Measurements from ENCODE around the gene SERINC2. TPM values are rescaled to one million over a fixed set of nuclear protein-coding genes. Genes with fewer than 3 reads are reported as not detected.

Gene SERINC2
- total and polyA plus RNA-seq, 2 of the 8 experiments (the other 6 are each of a cell fraction or from before 2014, with no cell fraction given): 31.4 to 60.0 TPM

DNA sequence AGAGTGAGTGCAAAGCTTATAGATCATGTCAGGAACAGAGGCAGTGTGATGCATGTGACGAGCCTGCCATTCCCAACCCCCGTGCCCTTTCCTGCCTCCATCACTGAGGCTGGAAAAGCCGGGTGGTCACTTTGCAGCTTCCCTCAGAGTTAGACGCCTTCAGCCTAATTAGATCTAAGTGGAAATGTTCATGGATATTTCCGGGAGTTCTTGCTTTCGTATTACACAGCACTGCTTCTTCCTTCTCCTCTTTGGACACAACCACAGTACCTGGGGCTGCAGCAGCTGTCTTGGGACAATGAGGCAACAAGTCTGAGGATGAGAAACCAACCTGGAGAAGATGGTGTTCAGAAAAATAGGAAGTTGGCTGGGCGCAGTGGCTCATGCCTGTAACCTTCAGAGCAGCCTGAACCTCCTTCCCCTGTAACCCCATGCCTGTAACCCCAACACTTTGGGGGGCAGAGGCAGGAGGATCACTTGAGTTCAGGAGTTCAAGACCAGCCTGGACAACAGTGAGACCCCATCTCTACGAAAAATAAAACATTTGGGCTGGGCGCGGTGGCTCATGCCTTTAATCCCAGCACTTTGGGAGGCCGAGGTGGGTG is 24.5 kb downstream of the SERINC2 start:
- Histone ChIP-seq H4K91ac (replicated peaks; ENCODE audit: insufficient read length, low read length) (no peak overlapping the region), H2BK12ac (ENCODE audit: low read depth, low read length) (no peak overlapping the region), H3K27me3 (replicated peaks in 1 of 4; ENCODE audit: control insufficient read depth in 3 of 4, extremely low read depth in 1 of 4, insufficient read depth in 3 of 4, low read length in 3 of 4) (no peaks in the 10 kb centered on the region), H3K18ac (ENCODE audit: extremely low read depth, low read length) (no peak overlapping the region), H3K79me1 (ENCODE audit: low read depth, low read length) (no peaks in the 10 kb centered on the region; the same call in 1 of the 2 replicates), H3K56ac (replicated peaks; ENCODE audit: insufficient read length, low read depth, low read length) (no peak overlapping the region), H2BK5ac (ENCODE audit: low read depth, low read length) (no peak overlapping the region), H4K20me1 (replicated peaks in 1 of 2; ENCODE audit: control insufficient read depth in 1 of 2, insufficient read depth in 2 of 2, low read length in 2 of 2) (peaks cover 0 to 2% of the 10 kb centered on the region in 2 experiments), H4K8ac (ENCODE audit: extremely low read depth, insufficient read depth, low read length) (no peak overlapping the region), H3K14ac (ENCODE audit: insufficient read length) (no peak overlapping the region), H2BK120ac (replicated peaks; ENCODE audit: low read depth, low read length) (no peak overlapping the region), H2BK20ac (ENCODE audit: low read length) (no peak overlapping the region), H3K36me3 (ENCODE audit: control insufficient read depth in 2 of 4, insufficient read depth in 4 of 4, low read length in 3 of 4) (peaks cover 0 to 11% (median 0%) of the 10 kb centered on the region in 4 experiments; a peak in 2 of 8 replicates), H4K5ac (ENCODE audit: insufficient read length, low read depth, low read length) (no peak overlapping the region), H2AFZ (ENCODE audit: low read length) (no peak overlapping the region), H2BK15ac (ENCODE audit: low read length) (no peak overlapping the region; the same call in 1 of the 2 replicates), H3K23me2 (ENCODE audit: low read depth, low read length) (no peaks in the 10 kb centered on the region), H3K23ac (ENCODE audit: insufficient read length) (no peak overlapping the region), H3K27ac (ENCODE audit: low read depth, low read length) (no peak overlapping the region), H3K9ac (replicated peaks in 1 of 4; ENCODE audit: extremely low read depth in 1 of 4, low read depth in 3 of 4, low read length in 3 of 4) (no peak overlapping the region), H3K4ac (replicated peaks; ENCODE audit: insufficient read length, low read depth, low read length) (no peak overlapping the region), H3K4me2 (ENCODE audit: insufficient read depth in 1 of 2, low read depth in 2 of 2, low read length in 2 of 2) (no peak overlapping the region), H3K4me3 (ENCODE audit: extremely low read depth in 1 of 4, insufficient read depth in 2 of 4, low read depth in 3 of 4, low read length in 4 of 4) (no peak overlapping the region), H3K79me2 (ENCODE audit: control insufficient read depth in 1 of 2, insufficient read depth in 2 of 2, low read length in 2 of 2) (no peaks in the 10 kb centered on the region), H3K4me1 (replicated peaks in 1 of 4; ENCODE audit: control insufficient read depth in 3 of 4, insufficient read depth in 4 of 4, low read length in 3 of 4) (peaks cover 0 to 5% (median 3%) of the 10 kb centered on the region in 4 experiments; a peak in 4 of 7 replicates), H3K9me3 (ENCODE audit: insufficient read depth in 2 of 2, low read depth in 1 of 2, low read length in 1 of 2) (no peaks in the 10 kb centered on the region), H2AK5ac (ENCODE audit: low read depth, low read length) (no peak overlapping the region)
- no peak for FAIRE-seq
- no peak for TF ChIP-seq TBP (IDR thresholded peaks at IDR 0.05; ENCODE audit: low read depth, low read length)
- TF ChIP-seq TAF1 (IDR thresholded peaks at IDR 0.05; ENCODE audit: low read depth, low read length): no peak
- no peak for TF ChIP-seq KDM4A (IDR thresholded peaks at IDR 0.05; ENCODE audit: low read depth, low read length, severe bottlenecking)
- no peak for TF ChIP-seq NRF1 (IDR thresholded peaks at IDR 0.05; ENCODE audit: low read depth, low read length)
- no peak for TF ChIP-seq CREB1 (IDR thresholded peaks at IDR 0.05)
- TF ChIP-seq CHD2 (IDR thresholded peaks at IDR 0.05; ENCODE audit: low read length): no peak
- CTCF ChIA-PET (ENCODE audit: partially characterized antibody): interaction anchor here (1.0 to 2.6 kb wide), 3 partner anchors 15 to 112 kb away, joined by 4 to 10 read pairs (median 4); no protein-coding TSS in a partner anchor
- POLR2A ChIA-PET (ENCODE audit: partially characterized antibody): interaction anchor here (0.7 to 1.3 kb wide), 4 partner anchors 12 to 110 kb away, joined by 3 read pairs; no protein-coding TSS in a partner anchor
- 81% methylated on average over 11 of the region's 11 CpGs; no CpG with 5 or more reads in 1 of the 2 experiments for WGBS, 2 experiments (ENCODE audit: extremely low coverage in 1 of 2, insufficient coverage in 1 of 2, insufficient read length in 1 of 2, insufficient replicate concordance in 2 of 2, low coverage in 1 of 2, low lambda C conversion rate in 2 of 2, missing lambda C conversion rate in 1 of 2)
- DNase-seq (ENCODE audit: low read depth in 1 of 2, low spot score in 2 of 2): no peak
